Measurements from ENCODE around the gene FLYWCH2.

DNA sequence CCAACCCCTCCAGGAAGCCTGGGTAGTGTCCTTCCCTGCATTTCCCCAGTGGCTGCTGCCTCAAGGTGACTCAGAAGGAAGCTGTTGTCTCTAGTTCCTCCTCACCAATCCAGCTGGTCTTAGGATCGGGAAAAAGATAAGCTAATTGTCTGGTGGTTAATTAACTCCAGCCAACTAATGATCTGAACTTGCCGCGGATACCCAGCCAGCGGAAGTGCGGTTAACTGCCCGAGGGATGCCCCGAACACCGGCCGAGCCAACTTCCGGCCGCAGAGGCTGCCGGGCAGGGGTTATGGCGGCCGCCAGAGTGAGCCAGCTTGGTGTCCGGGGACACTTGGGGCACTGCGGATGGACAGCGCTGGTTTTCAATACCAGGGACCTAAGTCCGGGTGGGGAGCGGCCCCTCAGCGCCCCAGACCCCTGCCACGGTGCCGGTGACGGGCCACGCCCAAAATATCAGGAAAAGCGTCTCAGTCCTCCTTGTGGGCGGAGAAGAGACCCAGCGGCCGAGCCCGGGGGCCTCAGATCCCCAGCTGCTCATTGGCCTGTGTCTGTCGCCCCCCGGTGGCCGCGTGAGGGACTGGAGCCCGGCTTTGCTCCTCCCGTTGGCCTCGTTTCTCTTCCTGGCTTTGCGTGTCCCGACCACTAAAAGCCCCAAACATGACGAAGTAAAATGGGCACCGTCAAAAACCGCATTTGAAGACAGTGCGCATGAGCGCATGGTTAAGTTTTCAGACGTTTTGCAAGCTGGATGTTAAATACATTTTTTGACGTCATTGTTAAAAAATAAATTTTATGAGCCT, 14.8 kb upstream of the FLYWCH2 start:
- TF ChIP-seq RAD21 (IDR thresholded peaks at IDR 0.05 in 1 of 2, conservative IDR thresholded peaks at IDR 0.05 in 1 of 2; ENCODE audit: low read depth in 2 of 2, low read length in 2 of 2): peak; percentile 91 to 94
- TF ChIP-seq, protein P1, sequence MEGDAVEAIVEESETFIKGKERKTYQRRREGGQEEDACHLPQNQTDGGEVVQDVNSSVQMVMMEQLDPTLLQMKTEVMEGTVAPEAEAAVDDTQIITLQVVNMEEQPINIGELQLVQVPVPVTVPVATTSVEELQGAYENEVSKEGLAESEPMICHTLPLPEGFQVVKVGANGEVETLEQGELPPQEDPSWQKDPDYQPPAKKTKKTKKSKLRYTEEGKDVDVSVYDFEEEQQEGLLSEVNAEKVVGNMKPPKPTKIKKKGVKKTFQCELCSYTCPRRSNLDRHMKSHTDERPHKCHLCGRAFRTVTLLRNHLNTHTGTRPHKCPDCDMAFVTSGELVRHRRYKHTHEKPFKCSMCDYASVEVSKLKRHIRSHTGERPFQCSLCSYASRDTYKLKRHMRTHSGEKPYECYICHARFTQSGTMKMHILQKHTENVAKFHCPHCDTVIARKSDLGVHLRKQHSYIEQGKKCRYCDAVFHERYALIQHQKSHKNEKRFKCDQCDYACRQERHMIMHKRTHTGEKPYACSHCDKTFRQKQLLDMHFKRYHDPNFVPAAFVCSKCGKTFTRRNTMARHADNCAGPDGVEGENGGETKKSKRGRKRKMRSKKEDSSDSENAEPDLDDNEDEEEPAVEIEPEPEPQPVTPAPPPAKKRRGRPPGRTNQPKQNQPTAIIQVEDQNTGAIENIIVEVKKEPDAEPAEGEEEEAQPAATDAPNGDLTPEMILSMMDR (IDR thresholded peaks at IDR 0.05; ENCODE audit: control extremely low read depth in 1 of 3, insufficient read depth in 1 of 3, low read depth in 1 of 3, low read length in 3 of 3): peak; percentile 89 to 98 (median 94)
- no peak for TF ChIP-seq ZNF274 (IDR thresholded peaks at IDR 0.05; ENCODE audit: borderline replicate concordance, extremely low read depth, low read length)
- no peak for TF ChIP-seq JUND (IDR thresholded peaks at IDR 0.05; ENCODE audit: low read length)
- no peak for TF ChIP-seq HDAC6 (IDR thresholded peaks at IDR 0.05; ENCODE audit: low read depth, low read length)
- peak; percentile 82 for TF ChIP-seq TAF1 (IDR thresholded peaks at IDR 0.05; ENCODE audit: low read depth, low read length)
